ENCODE measurements around the gene CYP1B1.

GRCh38 chr2:38109732-38110181 is 33.8 kb upstream of the CYP1B1 start:
- TF ChIP-seq USF2 (IDR thresholded peaks at IDR 0.05; ENCODE audit: low read depth, low read length): no peak
- no peak for TF ChIP-seq USF2 (CRISPR knock-in tag; IDR thresholded peaks at IDR 0.05; ENCODE audit: borderline replicate concordance)
- TF ChIP-seq HNF4G (IDR thresholded peaks at IDR 0.05; ENCODE audit: borderline replicate concordance, low read depth, low read length): no peak
- no peak for TF ChIP-seq HNF4G (CRISPR knock-in tag; IDR thresholded peaks at IDR 0.05; ENCODE audit: borderline replicate concordance, low read depth)
- no peak for TF ChIP-seq CENPT (CRISPR knock-in tag; IDR thresholded peaks at IDR 0.05; ENCODE audit: low read depth)
- TF ChIP-seq EHMT2 (IDR thresholded peaks at IDR 0.05; ENCODE audit: borderline replicate concordance, low read depth, low read length): no peak
- TF ChIP-seq JARID2 (CRISPR knock-in tag; IDR thresholded peaks at IDR 0.05; ENCODE audit: insufficient replicate concordance): no peak
- TF ChIP-seq CTCF (CRISPR knock-in tag; IDR thresholded peaks at IDR 0.05): no peak
- TF ChIP-seq SALL2 (CRISPR knock-in tag; IDR thresholded peaks at IDR 0.05): no peak
- no peak for TF ChIP-seq NFE2L2 (IDR thresholded peaks at IDR 0.05; ENCODE audit: low read length)
- no peak for TF ChIP-seq SALL1 (CRISPR knock-in tag; IDR thresholded peaks at IDR 0.05)
- no peak for TF ChIP-seq KAT2B (IDR thresholded peaks at IDR 0.05; ENCODE audit: borderline replicate concordance, low read depth, low read length)
- TF ChIP-seq CBX1 (IDR thresholded peaks at IDR 0.05; ENCODE audit: low read depth): no peak
